HEK293T (cell line): ENCODE data around the gene ZNF341.

ENCODE experiments used
- CTCF ChIA-PET: fragments of 350-600 bp; formaldehyde crosslinking; extraction: SDS; loops from one replicate; lab custom pipeline; 2021; ENCODE audit warnings: antibody characterized with exemption, inconsistent platforms; lab: Yijun Ruan, JAX
- POLR2A ChIA-PET: fragments of 350-600 bp; formaldehyde crosslinking; extraction: SDS; loops from one replicate; lab custom pipeline; 2020; ENCODE audit warnings: antibody characterized with exemption, inconsistent platforms; lab: Yijun Ruan, JAX
- DNase-seq: peaks from one replicate; pipeline ENCODE4 v3.0.0; 2012; ENCODE audit warnings: mixed read lengths; ENCODE audit errors: extremely low spot score
- ARNT ChIP-seq: fragments of 450-650 bp; IDR thresholded peaks from 2 replicates; pipeline ENCODE4 v1.6.1; 2017; ENCODE audit warnings: mild to moderate bottlenecking
- BHLHE40 ChIP-seq: fragments of 450-650 bp; IDR thresholded peaks from 2 replicates; pipeline ENCODE4 v1.6.1; 2016; ENCODE audit warnings: mild to moderate bottlenecking, moderate library complexity, borderline replicate concordance
- CTBP1 ChIP-seq: fragments of 450-650 bp; IDR thresholded peaks from 2 replicates; pipeline ENCODE4 v1.6.1; 2016; ENCODE audit warnings: borderline replicate concordance
- ELF4 ChIP-seq: fragments of 450-650 bp; IDR thresholded peaks from 2 replicates; pipeline ENCODE4 v1.6.1; 2017; ENCODE audit warnings: antibody characterized with exemption
- FOXA1 ChIP-seq: fragments of 450-650 bp; IDR thresholded peaks from 2 replicates; pipeline ENCODE4 v1.6.1; 2016; ENCODE audit warnings: mild to moderate bottlenecking
- FOXK2 ChIP-seq: fragments of 450-650 bp; IDR thresholded peaks from 2 replicates; pipeline ENCODE4 v1.6.1; 2016; ENCODE audit warnings: mild to moderate bottlenecking
- FOXM1 ChIP-seq: fragments of 450-650 bp; IDR thresholded peaks from 2 replicates; pipeline ENCODE4 v1.6.1; 2017; ENCODE audit warnings: mild to moderate bottlenecking, borderline replicate concordance
- HDGF ChIP-seq: fragments of 450-650 bp; IDR thresholded peaks from 2 replicates; pipeline ENCODE4 v1.6.1; 2017; ENCODE audit warnings: antibody characterized with exemption, borderline replicate concordance
- L3MBTL2 ChIP-seq: fragments of 450-650 bp; conservative IDR thresholded peaks from 2 replicates; pipeline ENCODE4 v1.6.1; 2016; ENCODE audit warnings: mild to moderate bottlenecking
- LEF1 ChIP-seq: fragments of 450-650 bp; IDR thresholded peaks from 2 replicates; pipeline ENCODE4 v1.6.1; 2017; ENCODE audit warnings: mild to moderate bottlenecking, borderline replicate concordance
- NFRKB ChIP-seq: fragments of 450-650 bp; IDR thresholded peaks from 2 replicates; pipeline ENCODE4 v1.6.1; 2016; ENCODE audit warnings: mild to moderate bottlenecking, moderate library complexity
- PKNOX1 ChIP-seq: fragments of 450-650 bp; IDR thresholded peaks from 2 replicates; pipeline ENCODE4 v1.6.1; 2016
- SP1 ChIP-seq: fragments of 450-650 bp; IDR thresholded peaks from 2 replicates; pipeline ENCODE4 v1.6.1; 2017
- SUZ12 ChIP-seq: fragments of 450-650 bp; IDR thresholded peaks from 2 replicates; pipeline ENCODE4 v1.6.1; 2016; ENCODE audit warnings: mild to moderate bottlenecking
- TARDBP ChIP-seq: fragments of 450-650 bp; IDR thresholded peaks from 2 replicates; pipeline ENCODE4 v1.6.1; 2016
- ZNF384 ChIP-seq: fragments of 450-650 bp; IDR thresholded peaks from 2 replicates; pipeline ENCODE4 v1.6.1; 2016

The ZNF341 gene

DNA sequence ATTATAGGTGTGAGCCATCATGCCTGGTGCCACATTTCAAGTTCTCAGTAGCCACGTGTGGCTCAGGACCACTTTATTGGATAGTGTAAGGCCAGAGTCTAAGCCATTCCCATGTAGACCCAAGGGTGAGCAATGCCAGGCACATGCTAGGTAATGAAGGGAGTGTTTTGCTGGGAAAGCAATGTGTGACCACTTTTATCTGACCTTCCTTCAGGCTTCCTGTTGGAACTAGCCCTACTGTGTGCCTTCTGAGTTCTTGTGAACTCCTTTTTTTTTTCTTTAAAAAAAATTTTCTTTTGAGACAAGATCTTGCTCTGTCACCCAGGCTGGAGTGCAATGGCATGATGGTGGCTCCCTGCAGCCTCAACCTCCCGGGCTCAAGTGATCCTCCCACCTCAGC lies 33.3 kb downstream of the ZNF341 start:
- CTCF ChIA-PET = no interaction called here
- no peak for DNase-seq
- POLR2A ChIA-PET = no interaction called here
- no peak for TF ChIP-seq L3MBTL2
- TF ChIP-seq FOXA1 = no peak
- TF ChIP-seq TARDBP = no peak
- no peak for TF ChIP-seq HDGF
- TF ChIP-seq NFRKB = no peak
- TF ChIP-seq PKNOX1 = no peak
- no peak for TF ChIP-seq FOXK2
- no peak for TF ChIP-seq SP1
- no peak for TF ChIP-seq ZNF384
- no peak for TF ChIP-seq BHLHE40
- no peak for TF ChIP-seq ELF4
- TF ChIP-seq SUZ12 = no peak
- no peak for TF ChIP-seq ARNT
- no peak for TF ChIP-seq LEF1
- no peak for TF ChIP-seq FOXM1
- TF ChIP-seq CTBP1 = no peak

DNA sequence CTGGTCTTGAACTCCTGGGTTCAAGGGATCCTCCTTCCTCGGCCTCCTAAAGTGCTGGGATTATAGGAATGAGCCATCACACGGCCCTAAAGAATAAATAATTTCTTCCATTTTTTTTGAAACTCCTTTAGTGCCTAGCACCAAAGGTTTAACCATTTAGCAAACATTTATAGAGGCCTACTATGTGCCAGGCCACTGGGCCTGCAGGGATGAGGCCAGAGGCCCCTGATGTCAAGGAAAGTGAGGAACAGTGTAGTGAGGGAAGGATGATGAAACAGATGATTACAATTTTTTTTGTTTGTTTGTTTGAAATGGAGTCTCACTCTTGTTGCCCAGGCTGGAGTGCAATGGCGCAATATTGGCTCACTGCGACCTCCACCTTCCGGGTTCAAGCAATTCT lies 33.8 kb downstream of the ZNF341 start:
- DNase-seq = no peak
- TF ChIP-seq FOXK2 = no peak
- TF ChIP-seq SP1 = no peak
- TF ChIP-seq NFRKB = no peak
- TF ChIP-seq FOXA1 = no peak
- no peak for TF ChIP-seq TARDBP
- no peak for TF ChIP-seq ARNT
- no peak for TF ChIP-seq LEF1
- ChIA-PET POLR2A (no interaction called here), CTCF (no interaction called here)

- POLR2A ChIA-PET = no interaction called here
- CTCF ChIA-PET = no interaction called here
- TF ChIP-seq ZNF384 = no peak
- DNase-seq = no peak
Observed at GRCh38 chr20:33766686-33767085, 34.9 kb downstream of the ZNF341 start.

- POLR2A ChIA-PET = interaction anchor here (0.6 kb wide), 1 partner anchor 344 kb away, joined by 3 read pairs; the partner anchor contains the start of gene EIF2S2
Observed at GRCh38 chr20:33767777-33768138, 36.0 kb downstream of the ZNF341 start.

GRCh38 chr20:33769043-33769442 lies 37.2 kb downstream of the ZNF341 start:
- CTCF ChIA-PET = interaction anchor here (0.6 kb wide), 1 partner anchor 8 kb away, joined by 3 read pairs; no protein-coding TSS in a partner anchor
- no peak for DNase-seq
- POLR2A ChIA-PET = no interaction called here
- TF ChIP-seq HDGF = no peak
- no peak for TF ChIP-seq NFRKB
- TF ChIP-seq PKNOX1 = no peak
- TF ChIP-seq FOXK2 = no peak
- TF ChIP-seq FOXM1 = no peak
- TF ChIP-seq ZNF384 = no peak
- TF ChIP-seq LEF1 = no peak
- TF ChIP-seq ARNT = no peak
- TF ChIP-seq FOXA1 = no peak
- no peak for TF ChIP-seq TARDBP
- TF ChIP-seq CTBP1 = no peak

More at GRCh38 chr20:33767777-33768138, 36.0 kb downstream of the ZNF341 start:
- TF ChIP-seq FOXA1 (no peak), CTBP1 (no peak), SUZ12 (no peak), LEF1 (no peak), ARNT (no peak), PKNOX1 (no peak), L3MBTL2 (no peak), NFRKB (no peak)
- CTCF ChIA-PET = no interaction called here
- no peak for DNase-seq

DNA sequence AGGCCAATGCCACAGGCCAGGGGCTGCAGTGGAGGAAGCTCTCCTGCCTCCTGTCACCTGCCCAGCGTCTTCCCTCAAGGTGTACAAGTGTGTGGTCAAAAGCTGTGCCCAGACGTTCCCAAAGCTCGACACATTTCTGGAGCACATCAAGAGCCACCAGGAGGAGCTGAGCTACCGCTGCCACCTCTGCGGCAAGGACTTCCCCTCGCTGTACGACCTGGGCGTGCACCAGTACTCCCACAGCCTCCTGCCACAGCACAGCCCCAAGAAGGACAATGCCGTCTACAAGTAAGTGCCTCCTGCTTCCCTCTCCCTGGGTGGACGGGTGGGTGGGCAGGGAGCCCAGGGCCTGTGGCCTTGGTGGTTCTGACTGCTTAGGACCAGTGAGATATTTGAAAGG lies 38.2 kb downstream of the ZNF341 start:
- POLR2A ChIA-PET = no interaction called here
- TF ChIP-seq BHLHE40 (no peak), TARDBP (no peak), HDGF (no peak), CTBP1 (no peak)
- DNase-seq = no peak
- CTCF ChIA-PET = no interaction called here

GRCh38 chr20:33771938-33772337 lies 40.1 kb downstream of the ZNF341 start:
- TF ChIP-seq ZNF384 = 0 out of 2 replicates have a peak, but pooled peaks have one; percentile 25
- no peak for TF ChIP-seq ELF4
- CTCF ChIA-PET = no interaction called here
- POLR2A ChIA-PET = no interaction called here
- no peak for DNase-seq

DNA sequence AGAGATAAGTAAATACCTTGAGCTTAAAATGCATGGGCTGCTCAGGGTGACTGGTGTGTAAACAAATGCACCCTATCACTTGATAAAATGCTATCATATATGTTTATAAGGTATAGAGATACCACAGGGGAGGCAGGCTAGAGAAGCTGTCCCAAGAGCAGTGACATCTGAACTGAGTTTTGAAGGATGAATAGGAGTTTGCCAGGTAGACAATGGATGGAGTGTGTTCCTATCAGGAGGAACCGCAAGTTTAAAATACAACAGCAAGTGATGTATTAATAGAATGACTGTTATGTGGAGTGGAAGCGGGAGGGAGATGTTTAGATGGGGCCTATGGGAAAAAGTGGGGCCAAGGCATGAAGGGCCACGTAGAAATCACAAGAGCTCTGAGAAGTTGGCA lies 40.6 kb downstream of the ZNF341 start:
- TF ChIP-seq CTBP1 (no peak), HDGF (no peak), TARDBP (no peak), ARNT (no peak), LEF1 (no peak), BHLHE40 (no peak), ZNF384 (no peak), NFRKB (no peak), SUZ12 (no peak), FOXA1 (no peak), FOXM1 (no peak), SP1 (no peak), ELF4 (no peak), PKNOX1 (no peak), FOXK2 (no peak), L3MBTL2 (no peak)
- CTCF ChIA-PET = no interaction called here
- DNase-seq = no peak
- POLR2A ChIA-PET = no interaction called here
